Ascending aorta (tissue), 2 donors: ENCODE results near the gene UQCRHL. TPM values are rescaled to one million over a fixed set of nuclear protein-coding genes. Genes with fewer than 3 reads are reported as not detected.
A peak's percentile ranks its signal among the peaks of the same experiment; 100 is the strongest.

Source experiments
- DNase-seq, 2 donors: peaks; one replicate each; pipeline ENCODE4 v3.0.0-alpha.2; 2019; ENCODE audit warnings: low spot score in 2 of 2
- H3K27ac ChIP-seq, 2 donors: fragments of 200-600 bp; sonication (generic); one replicate each; pipeline ENCODE4 v1.5.1; 2016 to 2017; ENCODE audit warnings: mild to moderate bottlenecking in 1 of 2
- H3K27me3 ChIP-seq: fragments of 200-600 bp; sonication (generic); one replicate; pipeline ENCODE4 v1.5.1; 2017
- H3K36me3 ChIP-seq, 2 donors: fragments of 200-600 bp; sonication (generic); one replicate each; pipeline ENCODE4 v1.5.1; 2016
- H3K4me1 ChIP-seq, 2 donors: fragments of 200-600 bp; sonication (generic); one replicate each; pipeline ENCODE4 v1.5.1; 2016 to 2017; ENCODE audit warnings: mild to moderate bottlenecking in 1 of 2
- H3K4me3 ChIP-seq, 2 donors: fragments of 200-600 bp; sonication (generic); one replicate each; pipeline ENCODE4 v1.5.1; 2016 to 2017; ENCODE audit warnings: mild to moderate bottlenecking in 1 of 2
- H3K9me3 ChIP-seq, 2 donors: fragments of 200-600 bp; sonication (generic); one replicate each; pipeline ENCODE4 v1.5.1; 2016
- CTCF ChIP-seq, 3 experiments: fragments of 200-600 bp in 2 of 3; fragments of 450-650 bp in 1 of 3; sonication (generic) in 2 of 3; IDR thresholded peaks; one replicate each; pipeline ENCODE4 v1.5.1; 2016 to 2019; ENCODE audit warnings: antibody characterized with exemption in 3 of 3, mild to moderate bottlenecking in 1 of 3, moderate library complexity in 1 of 3
- intact Hi-C: fragments of 100-400 bp; cut with DNase I; formaldehyde crosslinking; loops from one replicate; pipeline ENCODE4 v1.15.1; 2023
- total RNA-seq: library from RNA; depleted of rRNA; stranded (reverse); fragments of >200 nt; gene quantifications from one replicate; pipeline ENCODE4 v1.1.0, GENCODE V29; 2016

The UQCRHL gene
- total RNA-seq, 1 donor from 2014 or later: not detected

- no peak overlapping the region for H3K4me3 ChIP-seq
- no peaks in the 10 kb centered on the region for H3K27me3 ChIP-seq
- H3K9me3 ChIP-seq: no peaks in the 10 kb centered on the region
- intact Hi-C loops: loop anchor here (5.0 kb wide), 4 partner anchors 49 to 349 kb away; partner anchors contain the start of genes HSPB7 and SPEN
- no peak for DNase-seq
- H3K27ac ChIP-seq: peak overlapping the region; percentile 84 to 90
- peaks cover 16 to 74% of the 10 kb centered on the region in 2 donors for H3K4me1 ChIP-seq
- no peak for TF ChIP-seq CTCF (IDR thresholded peaks at IDR 0.05)
- H3K36me3 ChIP-seq: no peaks in the 10 kb centered on the region
Measured at GRCh38 chr1:15797614-15798390, 9.6 kb downstream of the UQCRHL start.

GRCh38 chr1:15796086-15796462 lies 11.4 kb downstream of the UQCRHL start:
- Histone ChIP-seq H3K36me3 (no peaks in the 10 kb centered on the region), H3K27ac (peak overlapping the region; percentile 84 to 90), H3K4me1 (peaks cover 16 to 72% of the 10 kb centered on the region in 2 donors), H3K4me3 (no peak overlapping the region), H3K27me3 (no peaks in the 10 kb centered on the region), H3K9me3 (no peaks in the 10 kb centered on the region)
- intact Hi-C loops: loop anchor here (5.0 kb wide), 4 partner anchors 51 to 351 kb away; partner anchors contain the start of genes HSPB7 and SPEN
- no peak for TF ChIP-seq CTCF (IDR thresholded peaks at IDR 0.05)
- DNase-seq: no peak

GRCh38 chr1:15788624-15789301 lies 18.7 kb downstream of the UQCRHL start:
- Histone ChIP-seq H3K9me3 (no peaks in the 10 kb centered on the region), H3K27ac (peak overlapping the region; percentile 62 to 80), H3K4me3 (no peak overlapping the region), H3K4me1 (peaks cover 0 to 41% of the 10 kb centered on the region in 2 donors), H3K27me3 (no peaks in the 10 kb centered on the region), H3K36me3 (peaks cover 17 to 21% of the 10 kb centered on the region in 2 donors)
- peak in 1 of 2 donors; percentile 75 for DNase-seq
- intact Hi-C loops: loop anchor here (5.0 kb wide), 1 partner anchor 159 kb away; no protein-coding TSS in a partner anchor
- TF ChIP-seq CTCF (IDR thresholded peaks at IDR 0.05): no peak

GRCh38 chr1:15786581-15786980 lies 20.9 kb downstream of the UQCRHL start:
- DNase-seq: peak; percentile 74 to 93
- intact Hi-C loops: loop anchor here (5.0 kb wide), 1 partner anchor 161 kb away; no protein-coding TSS in a partner anchor
- H3K27ac ChIP-seq: peak overlapping the region; percentile 66 to 73

GRCh38 chr1:15785683-15786082 lies 21.8 kb downstream of the UQCRHL start:
- H3K27me3 ChIP-seq: no peaks in the 10 kb centered on the region
- intact Hi-C loops: loop anchor here (5.0 kb wide), 1 partner anchor 162 kb away; no protein-coding TSS in a partner anchor
- TF ChIP-seq CTCF (IDR thresholded peaks at IDR 0.05): no peak
- H3K4me3 ChIP-seq: no peak overlapping the region
- H3K27ac ChIP-seq: peak overlapping the region; percentile 66 to 73
- peaks cover 0 to 30% of the 10 kb centered on the region in 2 donors for H3K4me1 ChIP-seq
- H3K9me3 ChIP-seq: no peaks in the 10 kb centered on the region
- no peak for DNase-seq
- H3K36me3 ChIP-seq: peaks cover 48 to 51% of the 10 kb centered on the region in 2 donors

More at GRCh38 chr1:15786581-15786980, 20.9 kb downstream of the UQCRHL start:
- Histone ChIP-seq H3K4me3 (no peak overlapping the region), H3K27me3 (no peaks in the 10 kb centered on the region), H3K4me1 (peaks cover 0 to 30% of the 10 kb centered on the region in 2 donors), H3K9me3 (no peaks in the 10 kb centered on the region), H3K36me3 (peaks cover 39 to 42% of the 10 kb centered on the region in 2 donors)
- TF ChIP-seq CTCF (IDR thresholded peaks at IDR 0.05): no peak
